SH-SY5Y (cell line): Measurements from ENCODE around the gene VEGFB.

ENCODE experiments used
- GATA2 ChIP-seq: IDR thresholded peaks from 2 replicates; pipeline ENCODE4 v1.6.1; 2011; ENCODE audit warnings: mild to moderate bottlenecking, low read depth, low read length
- GATA3 ChIP-seq: IDR thresholded peaks from 2 replicates; pipeline ENCODE4 v1.6.1; 2011; ENCODE audit warnings: low read depth, mild to moderate bottlenecking, low read length, moderate library complexity

- no peak for TF ChIP-seq GATA2
- TF ChIP-seq GATA3, result no peak
These were observed 30.8 kb upstream of the VEGFB start for GRCh38 chr11:64203421-64204079.
